ENCODE results near the gene SEC24C.

SEC24C gene

GRCh38 chr10:73762915-73763314 is 18.7 kb downstream of the SEC24C start:
- no peak for TF ChIP-seq CTCF (IDR thresholded peaks at IDR 0.05; ENCODE audit: insufficient read depth, low read depth, low read length, missing control alignments)
- H3K4me3 ChIP-seq (ENCODE audit: low read length), result no peak overlapping the region
- DNase-seq (ENCODE audit: low read depth), result peak; percentile 88

GRCh38 chr10:73763343-73763742 is 19.2 kb downstream of the SEC24C start:
- H3K4me3 ChIP-seq (ENCODE audit: low read length), result no peak overlapping the region
- no peak for DNase-seq (ENCODE audit: low read depth)
- TF ChIP-seq CTCF (IDR thresholded peaks at IDR 0.05; ENCODE audit: insufficient read depth, low read depth, low read length, missing control alignments), result no peak

- no peak for DNase-seq (ENCODE audit: low read depth)
- TF ChIP-seq CTCF (IDR thresholded peaks at IDR 0.05; ENCODE audit: insufficient read depth, low read depth, low read length, missing control alignments), result no peak
- H3K4me3 ChIP-seq (ENCODE audit: low read length), result no peak overlapping the region
These were observed 20.9 kb downstream of the SEC24C start for GRCh38 chr10:73765066-73765465.

GRCh38 chr10:73768881-73769280 is 24.7 kb downstream of the SEC24C start:
- no peak overlapping the region for H3K4me3 ChIP-seq (ENCODE audit: low read length)
- DNase-seq (ENCODE audit: low read depth), result no peak
- peak; percentile 27 for TF ChIP-seq CTCF (IDR thresholded peaks at IDR 0.05; ENCODE audit: insufficient read depth, low read depth, low read length, missing control alignments)

GRCh38 chr10:73769396-73769795 is 25.2 kb downstream of the SEC24C start:
- no peak for DNase-seq (ENCODE audit: low read depth)
- H3K4me3 ChIP-seq (ENCODE audit: low read length), result no peak overlapping the region
- TF ChIP-seq CTCF (IDR thresholded peaks at IDR 0.05; ENCODE audit: insufficient read depth, low read depth, low read length, missing control alignments), result no peak

GRCh38 chr10:73771722-73772280 is 27.6 kb downstream of the SEC24C start:
- no peak for TF ChIP-seq CTCF (IDR thresholded peaks at IDR 0.05; ENCODE audit: insufficient read depth, low read depth, low read length, missing control alignments)
- peak; percentile 62 for DNase-seq (ENCODE audit: low read depth)
- H3K4me3 ChIP-seq (ENCODE audit: low read length), result peak overlapping the region; percentile 76
